Ovary (tissue), 3 donors: ENCODE results near the gene CLBA1.

ENCODE experiments used
- EP300 ChIP-seq: sonication (generic); formaldehyde crosslinking; IDR thresholded peaks from one replicate; pipeline ENCODE4 v1.6.1; 2017; ENCODE audit warnings: antibody characterized with exemption
- POLR2A ChIP-seq: fragments of 450-650 bp; IDR thresholded peaks from one replicate; pipeline ENCODE4 v1.6.1; 2017; ENCODE audit warnings: antibody characterized with exemption, mild to moderate bottlenecking, moderate library complexity
- TF ChIP-seq, protein P1 (sequence below), 3 donors: fragments of 450-650 bp in 2 of 3; fragments of 200-600 bp in 1 of 3; IDR thresholded peaks; one replicate each; pipeline versions ENCODE4 v1.5.1 to v1.8.0; 2016 to 2022; ENCODE audit warnings: antibody characterized with exemption in 3 of 3, mild to moderate bottlenecking in 1 of 3
- donor health status: DM: no; HTN: no; CAD: no.

DNA sequence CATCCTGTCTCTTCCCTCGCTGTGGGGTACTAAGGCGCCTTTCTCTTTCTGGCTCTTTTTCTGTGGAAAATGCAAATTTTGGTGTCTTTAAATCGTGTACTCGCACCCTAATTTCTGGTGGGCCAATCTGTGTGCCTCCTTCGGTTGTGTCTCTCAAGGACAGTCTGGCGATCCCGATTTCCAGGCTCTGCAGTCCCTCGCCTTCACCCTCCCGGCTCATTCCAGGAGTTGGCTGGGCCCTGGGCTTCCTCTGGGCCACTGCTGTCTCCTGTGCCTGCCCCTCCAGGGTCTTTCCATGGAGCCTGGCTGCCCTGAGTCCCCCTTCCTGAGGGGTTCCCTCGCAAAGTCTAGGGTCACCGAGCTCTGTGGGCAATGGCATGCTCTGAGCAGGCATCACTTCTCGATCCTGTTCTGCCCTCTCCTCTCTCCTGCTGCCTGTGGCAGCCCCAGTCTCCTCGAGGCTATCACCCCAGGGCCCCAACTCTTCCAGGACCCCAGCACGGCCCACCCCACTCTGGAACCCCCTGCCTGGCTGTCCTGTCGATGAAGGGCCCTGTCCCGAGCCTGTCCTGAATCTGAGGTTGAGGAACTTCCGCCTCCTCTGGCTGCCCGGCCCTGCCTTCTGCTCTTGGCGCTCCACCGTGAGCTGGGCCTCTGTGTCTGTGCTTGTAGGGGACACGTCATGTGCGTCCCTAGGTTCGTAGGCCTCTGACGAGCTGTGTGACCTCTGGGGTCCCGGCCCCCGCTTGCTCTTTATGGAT is 31.5 kb upstream of the CLBA1 start:
- TF ChIP-seq, protein P1, sequence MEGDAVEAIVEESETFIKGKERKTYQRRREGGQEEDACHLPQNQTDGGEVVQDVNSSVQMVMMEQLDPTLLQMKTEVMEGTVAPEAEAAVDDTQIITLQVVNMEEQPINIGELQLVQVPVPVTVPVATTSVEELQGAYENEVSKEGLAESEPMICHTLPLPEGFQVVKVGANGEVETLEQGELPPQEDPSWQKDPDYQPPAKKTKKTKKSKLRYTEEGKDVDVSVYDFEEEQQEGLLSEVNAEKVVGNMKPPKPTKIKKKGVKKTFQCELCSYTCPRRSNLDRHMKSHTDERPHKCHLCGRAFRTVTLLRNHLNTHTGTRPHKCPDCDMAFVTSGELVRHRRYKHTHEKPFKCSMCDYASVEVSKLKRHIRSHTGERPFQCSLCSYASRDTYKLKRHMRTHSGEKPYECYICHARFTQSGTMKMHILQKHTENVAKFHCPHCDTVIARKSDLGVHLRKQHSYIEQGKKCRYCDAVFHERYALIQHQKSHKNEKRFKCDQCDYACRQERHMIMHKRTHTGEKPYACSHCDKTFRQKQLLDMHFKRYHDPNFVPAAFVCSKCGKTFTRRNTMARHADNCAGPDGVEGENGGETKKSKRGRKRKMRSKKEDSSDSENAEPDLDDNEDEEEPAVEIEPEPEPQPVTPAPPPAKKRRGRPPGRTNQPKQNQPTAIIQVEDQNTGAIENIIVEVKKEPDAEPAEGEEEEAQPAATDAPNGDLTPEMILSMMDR (IDR thresholded peaks at IDR 0.05): no peak
- TF ChIP-seq EP300 (no peak), POLR2A (no peak)
